GM23338 (cell line): Measurements from ENCODE around the gene C11orf21. TPM values are rescaled to one million over a fixed set of nuclear protein-coding genes. Genes with fewer than 3 reads are reported as not detected.
A peak's percentile ranks its signal among the peaks of the same experiment; 100 is the strongest.

ENCODE experiments used
- ATAC-seq: fragments of 200-7000 bp; cut with Tn5 transposase; 3 replicates; pipeline ENCODE4 v1.9.1; 2020
- DNase-seq: peaks from one replicate; pipeline ENCODE4 v3.0.0-alpha.2; 2015; ENCODE audit warnings: low spot score
- H2AFZ ChIP-seq: fragments of 200-600 bp; sonication (generic); 2 replicates; pipeline ENCODE4 v1.8.0; 2016; ENCODE audit warnings: antibody characterized with exemption, mild to moderate bottlenecking, moderate library complexity
- H3F3A ChIP-seq: fragments of 200-600 bp; sonication (generic); replicated peaks from 2 replicates; pipeline ENCODE4 v1.8.0; 2017; ENCODE audit warnings: antibody characterized with exemption, mixed run types, low read depth
- H3K27ac ChIP-seq: fragments of 200-600 bp; sonication (generic); 2 replicates; pipeline ENCODE4 v1.6.1; 2016; ENCODE audit warnings: low read depth
- H3K27me3 ChIP-seq: fragments of 200-600 bp; sonication (generic); 2 replicates; pipeline ENCODE4 v1.8.0; 2016; ENCODE audit warnings: mild to moderate bottlenecking, mixed run types, moderate library complexity; ENCODE audit not compliant: insufficient read depth
- H3K36me3 ChIP-seq: fragments of 200-600 bp; sonication (generic); 2 replicates; pipeline ENCODE4 v1.8.0; 2016; ENCODE audit warnings: mild to moderate bottlenecking; ENCODE audit not compliant: insufficient read depth
- H3K4me1 ChIP-seq: fragments of 200-600 bp; sonication (generic); 2 replicates; pipeline ENCODE4 v1.8.0; 2016; ENCODE audit warnings: mild to moderate bottlenecking, moderate library complexity; ENCODE audit not compliant: insufficient read depth
- H3K4me2 ChIP-seq: fragments of 200-600 bp; sonication (generic); 2 replicates; pipeline ENCODE4 v1.7.1; 2017; ENCODE audit warnings: mixed run types
- H3K4me3 ChIP-seq: fragments of 200-600 bp; sonication (generic); 2 replicates; pipeline ENCODE4 v1.6.1; 2016; ENCODE audit warnings: mixed run types
- H3K79me2 ChIP-seq: fragments of 200-600 bp; sonication (generic); replicated peaks from 2 replicates; pipeline ENCODE4 v1.8.0; 2017; ENCODE audit warnings: mild to moderate bottlenecking; ENCODE audit not compliant: insufficient read depth
- H3K9me2 ChIP-seq: fragments of 200-600 bp; sonication (generic); 2 replicates; pipeline ENCODE4 v1.8.0; 2017; ENCODE audit not compliant: insufficient read depth
- H4K20me1 ChIP-seq: fragments of 200-600 bp; sonication (generic); replicated peaks from 2 replicates; pipeline ENCODE4 v1.8.0; 2017; ENCODE audit warnings: mild to moderate bottlenecking; ENCODE audit not compliant: insufficient read depth
- H3K27ac Mint-ChIP-seq: 2 replicates; pipeline ENCODE4 v1.8.0; 2020; ENCODE audit warnings: inconsistent platforms, mild to moderate bottlenecking, moderate library complexity, mixed read lengths
- H3K27me3 Mint-ChIP-seq: 3 replicates; pipeline ENCODE4 v1.8.0; 2022; ENCODE audit warnings: low read depth, mild to moderate bottlenecking, moderate library complexity, mixed read lengths, inconsistent platforms; ENCODE audit not compliant: insufficient read depth, poor library complexity
- H3K36me3 Mint-ChIP-seq: 3 replicates; pipeline ENCODE4 v1.8.0; 2021; ENCODE audit warnings: low read depth, mild to moderate bottlenecking, inconsistent platforms, moderate library complexity, mixed read lengths
- H3K4me1 Mint-ChIP-seq: 3 replicates; pipeline ENCODE4 v1.8.0; 2020; ENCODE audit warnings: mild to moderate bottlenecking, inconsistent platforms, mixed read lengths
- H3K4me3 Mint-ChIP-seq: 3 replicates; pipeline ENCODE4 v1.8.0; 2021; ENCODE audit warnings: moderate library complexity, mild to moderate bottlenecking, inconsistent platforms, mixed read lengths
- H3K9me3 Mint-ChIP-seq: 3 replicates; pipeline ENCODE4 v1.8.0; 2020; ENCODE audit warnings: moderate library complexity, mild to moderate bottlenecking, inconsistent platforms, mixed read lengths
- CREB1 ChIP-seq: fragments of 250-450 bp; sonication (Bioruptor Pico); IDR thresholded peaks from 2 replicates; pipeline ENCODE4 v1.5.0; 2020; ENCODE audit warnings: low read depth, mild to moderate bottlenecking, moderate library complexity
- CTCF ChIP-seq, 2 experiments: fragments of 200-600 bp in 1 of 2; sonication (generic) in 1 of 2; conservative IDR thresholded peaks; 2 replicates each; pipeline versions ENCODE4 v1.5.1 to v1.6.1; 2016 to 2017; ENCODE audit warnings: antibody characterized with exemption in 2 of 2, low read depth in 2 of 2, mild to moderate bottlenecking in 2 of 2, moderate library complexity in 1 of 2
- EZH2 ChIP-seq: fragments of 200-600 bp; sonication (generic); IDR thresholded peaks from one replicate; pipeline ENCODE4 v1.8.0; 2017; ENCODE audit warnings: antibody characterized with exemption, mild to moderate bottlenecking, low read depth; ENCODE audit not compliant: unreplicated experiment
- EZH2phosphoT487 ChIP-seq: fragments of 200-600 bp; sonication (generic); IDR thresholded peaks from one replicate; pipeline ENCODE4 v1.8.1; 2018; ENCODE audit warnings: antibody characterized with exemption; ENCODE audit not compliant: unreplicated experiment
- NANOG ChIP-seq: IDR thresholded peaks from 2 replicates; pipeline ENCODE4 v1.6.1; 2016; ENCODE audit warnings: antibody characterized with exemption, borderline replicate concordance
- REST ChIP-seq: IDR thresholded peaks from one replicate; pipeline ENCODE4 v1.6.1; 2018; ENCODE audit warnings: antibody characterized with exemption; ENCODE audit not compliant: unreplicated experiment
- ZNF114 ChIP-seq: fragments of 250-450 bp; sonication (Bioruptor Pico); IDR thresholded peaks from 2 replicates; pipeline ENCODE4 v1.5.0; 2020; ENCODE audit warnings: mild to moderate bottlenecking, moderate library complexity
- ZNF331 ChIP-seq: fragments of 250-450 bp; sonication (Bioruptor Pico); IDR thresholded peaks from 2 replicates; pipeline ENCODE4 v1.5.0; 2020; ENCODE audit warnings: low read depth, mild to moderate bottlenecking, moderate library complexity
- polyA plus RNA-seq: library from polyadenylated mRNA; unstranded; fragments of >200 nt; fragmentation: Nextera tagmentation; extraction: Ambion mirVana; gene quantifications from 2 replicates; pipeline ENCODE4 v1.2.1, GENCODE V29; 2016
- total RNA-seq: library from RNA; depleted of rRNA; stranded (reverse); fragments of >200 nt; shearing (Covaris generic); gene quantifications from 2 replicates; pipeline ENCODE4 v1.2.3, GENCODE V29; 2014

C11orf21 gene
- total and polyA plus RNA-seq, 2 experiments from 2014 or later, result not detected

GRCh38 chr11:2308713-2309112 lies 7.0 kb upstream of the C11orf21 start:
- H3K4me3 Mint-ChIP-seq, result no peak overlapping the region
- H3K9me3 Mint-ChIP-seq, result no peaks in the 10 kb centered on the region
- ATAC-seq, result no peak
- H3K9me2 ChIP-seq, result no peaks in the 10 kb centered on the region
- no peaks in the 10 kb centered on the region for H3K79me2 ChIP-seq
- no peak overlapping the region for H3K27ac ChIP-seq
- DNase-seq, result no peak
- no peaks in the 10 kb centered on the region for H3F3A ChIP-seq
- no peaks in the 10 kb centered on the region for H3K27me3 ChIP-seq
- no peaks in the 10 kb centered on the region for H3K36me3 ChIP-seq
- TF ChIP-seq ZNF331 (CRISPR knock-in tag), result no peak
- no peak for TF ChIP-seq EZH2
- H3K4me2 ChIP-seq, result no peak overlapping the region
- H2AFZ ChIP-seq, result no peak overlapping the region
- H3K36me3 Mint-ChIP-seq, result no peaks in the 10 kb centered on the region
- no peaks in the 10 kb centered on the region for H4K20me1 ChIP-seq
- peaks cover 10% of the 10 kb centered on the region for H3K27me3 Mint-ChIP-seq
- H3K27ac Mint-ChIP-seq, result no peak overlapping the region
- no peak overlapping the region for H3K4me3 ChIP-seq
- no peaks in the 10 kb centered on the region for H3K4me1 ChIP-seq
- peaks cover 7% of the 10 kb centered on the region for H3K4me1 Mint-ChIP-seq

GRCh38 chr11:2307501-2308331 lies 6.0 kb upstream of the C11orf21 start:
- H3K36me3 Mint-ChIP-seq, result no peaks in the 10 kb centered on the region
- DNase-seq, result no peak
- peaks cover 7% of the 10 kb centered on the region for H3K27me3 Mint-ChIP-seq
- peaks cover 7% of the 10 kb centered on the region for H3K4me1 Mint-ChIP-seq
- H3K79me2 ChIP-seq, result no peaks in the 10 kb centered on the region
- H3F3A ChIP-seq, result no peaks in the 10 kb centered on the region
- no peak overlapping the region for H3K4me3 ChIP-seq
- H3K4me1 ChIP-seq, result no peaks in the 10 kb centered on the region
- no peaks in the 10 kb centered on the region for H3K9me2 ChIP-seq
- H2AFZ ChIP-seq, result no peak overlapping the region
- no peaks in the 10 kb centered on the region for H3K9me3 Mint-ChIP-seq
- peak overlapping the region; percentile 51; the same call in 1 of the 2 replicates for H3K27ac Mint-ChIP-seq
- H4K20me1 ChIP-seq, result no peaks in the 10 kb centered on the region
- no peaks in the 10 kb centered on the region for H3K27me3 ChIP-seq
- no peaks in the 10 kb centered on the region for H3K36me3 ChIP-seq
- H3K27ac ChIP-seq, result no peak overlapping the region
- no peak for ATAC-seq
- TF ChIP-seq EZH2 (no peak), CTCF (conservative IDR thresholded peaks at IDR 0.05; ENCODE audit: low read depth in 2 of 2) (peak in 1 of 2 experiments; percentile 15; a peak in 2 of 4 replicates)
- no peak overlapping the region for H3K4me2 ChIP-seq
- no peak overlapping the region for H3K4me3 Mint-ChIP-seq

- Histone ChIP-seq H3K27me3 (no peaks in the 10 kb centered on the region), H3F3A (no peaks in the 10 kb centered on the region), H3K36me3 (no peaks in the 10 kb centered on the region), H3K4me1 (no peaks in the 10 kb centered on the region), H3K4me2 (no peak overlapping the region), H4K20me1 (no peaks in the 10 kb centered on the region), H3K4me3 (no peak overlapping the region), H3K27ac (no peak overlapping the region), H3K79me2 (no peaks in the 10 kb centered on the region), H3K9me2 (no peaks in the 10 kb centered on the region), H2AFZ (no peak overlapping the region)
- no peak for DNase-seq
- Mint-ChIP-seq H3K36me3 (no peaks in the 10 kb centered on the region), H3K4me3 (no peak overlapping the region), H3K27ac (no peak overlapping the region), H3K9me3 (no peaks in the 10 kb centered on the region), H3K4me1 (peaks cover 7% of the 10 kb centered on the region), H3K27me3 (peaks cover 5% of the 10 kb centered on the region)
- no peak for ATAC-seq
- TF ChIP-seq CTCF (conservative IDR thresholded peaks at IDR 0.05; ENCODE audit: low read depth in 2 of 2), result no peak
- no peak for TF ChIP-seq CREB1 (CRISPR knock-in tag)
- no peak for TF ChIP-seq EZH2phosphoT487
- TF ChIP-seq ZNF114 (CRISPR knock-in tag), result no peak
- TF ChIP-seq EZH2, result no peak
- no peak for TF ChIP-seq NANOG
- TF ChIP-seq REST, result no peak
Measured at GRCh38 chr11:2306877-2307500, 5.3 kb upstream of the C11orf21 start.
